ENCODE data around the gene ARHGEF10L.

Gene ARHGEF10L

GRCh38 chr1:17689011-17689410, 149.5 kb downstream of the ARHGEF10L start:
- no peak overlapping the region for H3K27ac ChIP-seq (ENCODE audit: extremely low read depth, low read depth, low read length)
- no peak overlapping the region for H3K4me3 ChIP-seq (ENCODE audit: low read depth, low read length)
- ChIA-PET POLR2A (no interaction called here), CTCF (no interaction called here)
- H3K36me3 ChIP-seq (ENCODE audit: control insufficient read depth in 2 of 2, insufficient read depth in 1 of 2, low read length in 2 of 2) = peaks cover 0 to 11% of the 10 kb centered on the region in 2 experiments; a peak in 1 of 3 replicates
- H3K9me3 ChIP-seq (ENCODE audit: control insufficient read depth, insufficient read depth, low read depth, low read length) = no peaks in the 10 kb centered on the region
- no peaks in the 10 kb centered on the region for H3K4me1 ChIP-seq (ENCODE audit: control insufficient read depth, insufficient read depth, low read length)
- TF ChIP-seq ZNF707 (tag by site-specific recombination; IDR thresholded peaks at IDR 0.05) (no peak), ZNF416 (tag by site-specific recombination; IDR thresholded peaks at IDR 0.05) (no peak), HIC1 (tag by site-specific recombination; IDR thresholded peaks at IDR 0.05) (no peak), MYNN (tag by site-specific recombination; IDR thresholded peaks at IDR 0.05; ENCODE audit: borderline replicate concordance) (no peak), RBAK (tag by site-specific recombination; IDR thresholded peaks at IDR 0.05) (no peak)

- Histone ChIP-seq H3K36me3 (ENCODE audit: control insufficient read depth in 2 of 2, insufficient read depth in 1 of 2, low read length in 2 of 2) (peaks cover 0 to 11% of the 10 kb centered on the region in 2 experiments; a peak in 1 of 3 replicates), H3K4me1 (ENCODE audit: control insufficient read depth, insufficient read depth, low read length) (no peaks in the 10 kb centered on the region), H3K27ac (ENCODE audit: extremely low read depth, low read depth, low read length) (no peak overlapping the region), H3K9me3 (ENCODE audit: control insufficient read depth, insufficient read depth, low read depth, low read length) (no peaks in the 10 kb centered on the region), H3K4me3 (ENCODE audit: low read depth, low read length) (no peak overlapping the region)
- CTCF ChIA-PET = interaction anchor here (0.5 to 1.4 kb wide), 3 partner anchors 30 to 891 kb away, joined by 3 to 6 read pairs (median 3); no protein-coding TSS in a partner anchor
- POLR2A ChIA-PET = no interaction called here
- TF ChIP-seq GLIS1 (tag by site-specific recombination; IDR thresholded peaks at IDR 0.05) (no peak), SP7 (tag by site-specific recombination; IDR thresholded peaks at IDR 0.05) (no peak)
- TF ChIP-seq, protein P1, sequence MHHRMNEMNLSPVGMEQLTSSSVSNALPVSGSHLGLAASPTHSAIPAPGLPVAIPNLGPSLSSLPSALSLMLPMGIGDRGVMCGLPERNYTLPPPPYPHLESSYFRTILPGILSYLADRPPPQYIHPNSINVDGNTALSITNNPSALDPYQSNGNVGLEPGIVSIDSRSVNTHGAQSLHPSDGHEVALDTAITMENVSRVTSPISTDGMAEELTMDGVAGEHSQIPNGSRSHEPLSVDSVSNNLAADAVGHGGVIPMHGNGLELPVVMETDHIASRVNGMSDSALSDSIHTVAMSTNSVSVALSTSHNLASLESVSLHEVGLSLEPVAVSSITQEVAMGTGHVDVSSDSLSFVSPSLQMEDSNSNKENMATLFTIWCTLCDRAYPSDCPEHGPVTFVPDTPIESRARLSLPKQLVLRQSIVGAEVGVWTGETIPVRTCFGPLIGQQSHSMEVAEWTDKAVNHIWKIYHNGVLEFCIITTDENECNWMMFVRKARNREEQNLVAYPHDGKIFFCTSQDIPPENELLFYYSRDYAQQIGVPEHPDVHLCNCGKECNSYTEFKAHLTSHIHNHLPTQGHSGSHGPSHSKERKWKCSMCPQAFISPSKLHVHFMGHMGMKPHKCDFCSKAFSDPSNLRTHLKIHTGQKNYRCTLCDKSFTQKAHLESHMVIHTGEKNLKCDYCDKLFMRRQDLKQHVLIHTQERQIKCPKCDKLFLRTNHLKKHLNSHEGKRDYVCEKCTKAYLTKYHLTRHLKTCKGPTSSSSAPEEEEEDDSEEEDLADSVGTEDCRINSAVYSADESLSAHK (tag by site-specific recombination; IDR thresholded peaks at IDR 0.05) = no peak
Measured at GRCh38 chr1:17690906-17691634, 151.6 kb downstream of the ARHGEF10L start.

GRCh38 chr1:17692645-17693044, 153.1 kb downstream of the ARHGEF10L start:
- POLR2A ChIA-PET = no interaction called here
- Histone ChIP-seq H3K36me3 (ENCODE audit: control insufficient read depth in 2 of 2, insufficient read depth in 1 of 2, low read length in 2 of 2) (peaks cover 0 to 9% of the 10 kb centered on the region in 2 experiments; a peak in 1 of 3 replicates), H3K4me1 (ENCODE audit: control insufficient read depth, insufficient read depth, low read length) (no peaks in the 10 kb centered on the region), H3K9me3 (ENCODE audit: control insufficient read depth, insufficient read depth, low read depth, low read length) (no peaks in the 10 kb centered on the region), H3K4me3 (ENCODE audit: low read depth, low read length) (no peak overlapping the region), H3K27ac (ENCODE audit: extremely low read depth, low read depth, low read length) (no peak overlapping the region)
- TF ChIP-seq KLF9 (tag by site-specific recombination; IDR thresholded peaks at IDR 0.05; ENCODE audit: low read depth) (no peak), ZNF426 (tag by site-specific recombination; IDR thresholded peaks at IDR 0.05) (no peak), ZNF623 (tag by site-specific recombination; IDR thresholded peaks at IDR 0.05) (peak; percentile 75)
- TF ChIP-seq, protein P2, sequence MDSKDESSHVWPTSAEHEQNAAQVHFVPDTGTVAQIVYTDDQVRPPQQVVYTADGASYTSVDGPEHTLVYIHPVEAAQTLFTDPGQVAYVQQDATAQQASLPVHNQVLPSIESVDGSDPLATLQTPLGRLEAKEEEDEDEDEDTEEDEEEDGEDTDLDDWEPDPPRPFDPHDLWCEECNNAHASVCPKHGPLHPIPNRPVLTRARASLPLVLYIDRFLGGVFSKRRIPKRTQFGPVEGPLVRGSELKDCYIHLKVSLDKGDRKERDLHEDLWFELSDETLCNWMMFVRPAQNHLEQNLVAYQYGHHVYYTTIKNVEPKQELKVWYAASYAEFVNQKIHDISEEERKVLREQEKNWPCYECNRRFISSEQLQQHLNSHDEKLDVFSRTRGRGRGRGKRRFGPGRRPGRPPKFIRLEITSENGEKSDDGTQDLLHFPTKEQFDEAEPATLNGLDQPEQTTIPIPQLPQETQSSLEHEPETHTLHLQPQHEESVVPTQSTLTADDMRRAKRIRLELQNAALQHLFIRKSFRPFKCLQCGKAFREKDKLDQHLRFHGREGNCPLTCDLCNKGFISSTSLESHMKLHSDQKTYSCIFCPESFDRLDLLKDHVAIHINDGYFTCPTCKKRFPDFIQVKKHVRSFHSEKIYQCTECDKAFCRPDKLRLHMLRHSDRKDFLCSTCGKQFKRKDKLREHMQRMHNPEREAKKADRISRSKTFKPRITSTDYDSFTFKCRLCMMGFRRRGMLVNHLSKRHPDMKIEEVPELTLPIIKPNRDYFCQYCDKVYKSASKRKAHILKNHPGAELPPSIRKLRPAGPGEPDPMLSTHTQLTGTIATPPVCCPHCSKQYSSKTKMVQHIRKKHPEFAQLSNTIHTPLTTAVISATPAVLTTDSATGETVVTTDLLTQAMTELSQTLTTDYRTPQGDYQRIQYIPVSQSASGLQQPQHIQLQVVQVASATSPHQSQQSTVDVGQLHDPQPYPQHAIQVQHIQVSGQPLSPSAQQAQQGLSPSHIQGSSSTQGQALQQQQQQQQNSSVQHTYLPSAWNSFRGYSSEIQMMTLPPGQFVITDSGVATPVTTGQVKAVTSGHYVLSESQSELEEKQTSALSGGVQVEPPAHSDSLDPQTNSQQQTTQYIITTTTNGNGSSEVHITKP (tag by site-specific recombination; IDR thresholded peaks at IDR 0.05) = no peak
- CTCF ChIA-PET = interaction anchor here (0.7 to 1.2 kb wide), 4 partner anchors 11 to 862 kb away, joined by 3 to 4 read pairs (median 4); no protein-coding TSS in a partner anchor
